GM21723 (cell line): ENCODE measurements around the gene MACROD2.

ENCODE experiments used
- ATAC-seq: cut with Tn5 transposase; IDR thresholded peaks from one replicate; pipeline ENCODE4 v1.9.1; 2021; ENCODE audit warnings: mild to moderate bottlenecking, moderate library complexity; ENCODE audit not compliant: unreplicated experiment

The MACROD2 gene

DNA sequence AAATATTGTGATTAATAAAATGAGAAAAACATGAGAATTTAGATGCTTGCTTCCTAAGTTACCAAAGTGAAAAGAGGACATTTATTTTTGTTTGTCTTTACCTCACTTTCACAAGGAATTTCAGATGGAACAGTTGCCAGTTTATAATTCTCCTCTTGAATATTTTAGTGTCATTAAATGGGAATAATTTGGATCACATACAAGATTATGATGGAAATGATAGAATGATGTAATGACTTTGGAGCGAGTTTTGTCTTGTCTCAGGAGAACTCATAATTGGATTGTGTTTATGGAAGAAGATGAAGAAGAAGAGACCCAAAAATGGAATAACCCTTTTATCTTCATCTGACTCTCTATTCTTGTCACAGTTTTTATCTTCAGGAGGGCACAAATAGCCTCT is 515.0 kb downstream of the MACROD2 start:
- no peak for ATAC-seq

DNA sequence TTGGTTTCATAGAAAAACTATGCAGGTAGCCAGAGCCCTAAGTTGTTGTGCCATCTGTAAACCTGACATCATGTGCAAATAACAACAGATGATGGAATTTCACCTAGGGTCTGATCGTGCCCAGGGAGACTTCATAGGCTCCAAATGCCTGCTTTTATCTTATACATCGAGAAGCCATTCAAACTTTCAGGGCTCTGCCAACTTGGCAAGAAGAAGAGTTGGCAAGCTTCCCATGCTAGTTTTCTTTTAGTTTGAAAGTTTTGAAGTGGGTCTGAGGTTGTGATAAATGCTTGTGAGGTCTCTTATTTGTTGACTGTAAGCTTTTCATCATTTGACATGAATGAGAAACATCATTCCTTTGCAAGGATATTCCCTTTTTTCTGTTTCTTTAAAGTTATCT is 517.5 kb downstream of the MACROD2 start:
- no peak for ATAC-seq

DNA sequence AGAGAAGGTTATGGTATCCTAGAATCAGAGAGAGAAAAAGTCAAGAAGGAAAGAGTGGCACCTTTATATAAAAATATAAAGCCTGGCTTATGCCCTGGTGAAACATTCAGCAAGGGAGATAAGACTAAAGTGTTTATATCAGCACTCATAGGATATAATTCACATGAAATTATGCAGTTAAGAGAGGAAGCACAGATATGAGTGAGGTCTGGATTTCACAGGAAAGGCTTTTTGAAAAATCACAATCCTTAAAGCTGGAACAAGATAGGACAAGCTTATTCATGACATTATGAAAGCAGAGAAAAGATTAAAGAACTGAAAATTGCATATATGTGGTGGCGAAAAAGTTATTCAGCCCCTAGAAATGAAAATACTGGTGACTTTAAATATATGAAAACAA is 523.3 kb downstream of the MACROD2 start:
- ATAC-seq = no peak

DNA sequence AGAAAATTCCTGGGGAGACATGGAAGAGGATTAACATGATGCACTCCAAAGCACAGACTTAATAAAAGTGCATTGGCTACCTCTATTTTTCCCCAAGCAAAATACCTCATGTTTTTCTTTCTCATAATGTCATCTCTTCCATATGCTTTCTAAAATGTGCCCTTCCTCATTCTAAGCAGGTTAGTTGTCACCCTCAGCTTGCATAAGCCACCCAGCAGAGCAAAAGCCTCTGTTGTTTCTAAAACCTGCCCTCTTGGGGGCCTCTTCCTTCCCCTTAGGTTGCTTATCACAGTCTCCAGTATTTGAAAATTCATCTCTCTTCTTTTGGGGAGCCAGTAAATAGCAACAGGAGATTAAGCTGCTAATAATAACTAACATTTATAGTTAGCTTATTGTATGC is 525.7 kb downstream of the MACROD2 start:
- ATAC-seq = no peak

DNA sequence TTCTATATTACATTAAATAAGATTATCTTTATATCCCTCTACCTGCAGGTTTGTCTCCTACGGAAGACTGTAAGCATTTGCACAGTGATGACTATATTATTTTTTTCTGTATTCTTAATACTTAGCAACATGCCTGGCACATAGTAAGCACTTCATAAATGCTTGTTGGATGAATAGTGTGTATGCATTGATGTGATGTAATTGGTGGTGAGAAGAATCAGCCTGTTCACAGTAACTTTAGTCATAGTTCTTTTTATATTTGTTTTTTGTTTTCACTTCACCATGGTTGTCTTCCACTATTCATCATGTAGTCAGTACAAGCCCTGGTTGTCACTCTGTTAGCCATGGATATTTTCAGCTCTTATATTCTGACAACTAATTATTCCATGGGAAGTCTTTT is 526.1 kb downstream of the MACROD2 start:
- ATAC-seq = no peak

DNA sequence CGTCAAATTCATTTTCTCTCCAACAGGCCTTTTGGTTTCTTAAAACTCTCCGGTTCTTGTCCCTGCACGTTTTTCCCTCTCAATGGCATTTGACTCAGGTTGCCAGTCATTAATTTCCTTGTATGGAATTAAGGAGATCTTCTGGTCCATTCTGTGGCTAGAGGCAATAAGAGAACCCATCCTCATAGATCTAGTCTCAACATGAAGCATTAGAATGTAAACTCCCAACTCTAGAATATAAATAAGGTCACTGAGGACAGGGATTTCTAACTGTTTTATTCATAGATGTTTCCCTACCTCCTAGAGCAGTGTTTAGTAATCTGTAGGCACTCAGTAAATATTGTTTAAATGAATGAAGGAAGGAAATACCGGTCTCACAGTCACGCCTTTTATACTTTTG is 527.3 kb downstream of the MACROD2 start:
- no peak for ATAC-seq

DNA sequence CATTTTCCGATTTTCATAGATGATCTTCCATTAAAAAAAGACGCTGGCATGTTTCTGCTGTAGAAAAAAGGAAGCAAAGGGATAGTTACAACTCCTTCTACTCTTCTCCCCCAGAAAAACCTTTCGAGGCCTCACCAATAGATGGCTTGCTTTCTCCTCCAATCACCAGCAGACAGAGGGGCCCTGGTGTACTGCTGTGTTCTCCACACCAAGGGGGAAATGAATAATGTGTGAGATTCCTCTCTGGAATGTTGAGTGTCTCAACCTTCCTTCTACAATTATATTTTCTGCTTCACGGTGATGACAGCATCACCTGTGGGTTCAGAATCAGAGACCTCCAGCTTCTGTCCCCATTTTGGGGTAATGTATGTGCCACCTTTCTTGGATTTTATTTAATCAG is 527.8 kb downstream of the MACROD2 start:
- ATAC-seq = no peak

DNA sequence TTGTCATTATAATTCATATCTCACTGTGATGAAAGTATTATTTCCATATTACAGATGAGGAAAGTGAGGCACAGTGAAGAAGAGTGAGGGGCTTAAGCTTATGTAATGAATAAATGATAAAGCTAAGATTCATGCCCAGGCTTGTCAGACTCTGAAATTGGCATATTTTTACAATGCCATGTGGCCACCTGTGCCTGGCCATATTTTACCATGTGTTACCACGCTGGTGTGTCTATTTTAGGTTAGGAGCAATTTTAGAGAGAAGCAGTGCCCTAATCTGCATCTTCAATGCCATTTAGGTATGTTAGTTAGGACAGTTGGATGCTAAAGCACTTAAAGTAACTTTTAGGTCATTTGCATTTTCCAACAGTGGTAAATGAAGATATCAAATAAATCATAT is 530.1 kb downstream of the MACROD2 start:
- ATAC-seq = no peak

DNA sequence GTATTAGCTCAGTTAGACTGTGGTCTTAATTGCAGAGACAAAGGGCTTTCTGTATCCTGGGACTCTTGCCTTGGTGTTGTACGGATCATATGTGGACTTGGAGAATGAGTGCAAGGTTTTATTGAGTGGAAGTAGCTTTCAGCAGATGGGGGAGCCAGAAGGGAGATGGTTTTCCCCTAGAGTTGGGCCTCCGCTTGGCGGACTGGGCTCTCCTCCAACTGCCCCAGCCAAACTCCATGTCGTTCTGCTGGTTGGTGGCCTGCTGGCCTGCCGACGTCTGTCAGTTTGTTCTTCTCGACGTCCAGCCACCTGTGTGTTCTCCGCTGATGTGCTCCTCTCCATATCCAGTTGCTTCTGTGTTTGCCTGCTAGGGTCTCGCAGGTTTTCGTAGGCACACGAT is 531.6 kb downstream of the MACROD2 start:
- no peak for ATAC-seq

DNA sequence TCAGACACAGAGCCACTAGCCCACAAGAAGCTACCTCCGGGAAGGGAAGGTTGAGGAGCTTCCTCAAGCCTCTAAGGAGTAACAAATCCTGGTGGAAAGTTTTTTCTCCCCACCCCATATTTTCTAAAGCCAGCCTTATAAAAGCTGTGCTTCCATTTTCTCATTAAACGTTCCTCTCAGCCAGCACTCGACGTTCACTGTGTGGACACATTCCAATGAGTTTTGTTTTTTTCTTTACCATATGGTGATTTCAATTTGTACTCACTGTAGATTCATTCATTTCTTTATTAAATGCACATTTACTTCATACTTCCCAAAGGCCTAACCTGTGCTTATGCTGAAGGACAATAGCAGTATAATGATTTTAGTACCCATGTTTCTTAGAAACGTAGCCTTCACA is 536.5 kb downstream of the MACROD2 start:
- no peak for ATAC-seq

DNA sequence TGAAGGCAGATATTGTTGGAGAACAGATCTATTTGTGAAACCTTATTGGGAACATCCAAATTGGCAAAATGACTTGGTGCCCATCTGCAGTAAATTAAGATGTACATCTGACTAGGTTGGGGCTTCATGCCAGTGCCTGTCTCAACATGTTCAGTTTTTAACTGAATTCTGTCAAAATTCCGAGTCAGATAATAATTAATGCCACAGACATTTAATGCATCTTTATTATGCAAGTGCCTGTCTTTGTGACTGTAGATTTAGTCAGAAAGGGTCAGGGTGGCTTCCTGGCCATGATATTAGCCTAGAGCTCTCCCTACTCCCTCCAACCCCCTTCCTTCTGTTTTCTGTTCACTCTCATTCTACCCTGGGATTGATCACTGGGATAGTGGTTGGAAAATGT is 541.4 kb downstream of the MACROD2 start:
- no peak for ATAC-seq

DNA sequence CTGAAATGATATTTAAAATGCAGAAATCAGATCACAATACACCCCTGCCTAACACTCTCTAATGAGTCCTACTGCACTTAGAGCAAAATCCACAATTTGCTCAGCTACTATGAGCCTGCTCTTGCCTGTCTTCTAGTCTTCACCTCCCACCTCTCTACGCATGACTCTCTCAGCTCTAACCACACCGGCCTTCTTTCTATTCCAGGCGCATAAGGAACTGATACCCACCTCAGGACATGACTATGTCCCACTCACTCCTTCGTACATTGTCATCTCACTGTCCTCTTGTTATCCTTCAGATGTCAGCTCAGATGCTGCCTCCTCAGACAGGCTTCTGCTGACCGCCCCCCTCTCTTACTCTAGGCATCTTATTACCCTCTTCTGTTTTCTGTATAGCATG is 543.1 kb downstream of the MACROD2 start:
- peak; percentile 88 for ATAC-seq

DNA sequence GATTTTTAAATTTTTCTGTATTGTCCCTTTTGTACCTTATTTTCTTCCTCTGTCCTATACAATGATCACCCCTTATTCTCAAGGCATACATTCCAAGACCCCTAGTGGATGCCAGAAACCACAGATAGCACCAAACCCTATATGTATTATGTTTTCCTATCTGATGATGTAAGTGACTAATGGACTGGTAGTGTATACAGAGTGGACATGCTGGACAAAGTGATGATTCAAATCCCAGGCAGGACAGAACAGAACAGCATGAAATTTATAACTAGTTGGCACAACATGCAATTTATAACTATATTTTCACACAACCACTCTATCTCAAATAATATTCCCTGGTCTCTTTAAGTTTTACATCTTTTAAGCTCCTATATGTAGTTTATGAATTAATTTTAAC is 547.7 kb downstream of the MACROD2 start:
- no peak for ATAC-seq

DNA sequence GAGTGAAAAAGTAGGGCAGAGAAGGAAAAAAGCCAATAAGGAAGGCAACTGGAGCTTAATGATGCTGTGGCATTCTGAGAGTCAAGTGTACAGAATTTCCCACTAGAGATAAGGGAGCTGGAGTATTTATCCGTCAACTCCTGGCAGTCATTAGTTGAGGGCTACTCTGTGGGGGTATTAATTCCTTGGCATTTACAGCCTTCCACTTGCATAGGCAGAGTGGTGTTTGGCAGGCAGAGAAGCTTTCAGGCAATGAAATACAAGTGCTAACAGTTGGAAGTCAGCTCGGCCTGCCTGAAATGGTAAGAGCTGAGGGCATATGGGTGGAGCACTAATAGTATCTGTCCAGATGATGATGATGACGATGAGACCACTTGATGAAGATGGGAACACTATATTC is 549.4 kb downstream of the MACROD2 start:
- ATAC-seq = no peak

DNA sequence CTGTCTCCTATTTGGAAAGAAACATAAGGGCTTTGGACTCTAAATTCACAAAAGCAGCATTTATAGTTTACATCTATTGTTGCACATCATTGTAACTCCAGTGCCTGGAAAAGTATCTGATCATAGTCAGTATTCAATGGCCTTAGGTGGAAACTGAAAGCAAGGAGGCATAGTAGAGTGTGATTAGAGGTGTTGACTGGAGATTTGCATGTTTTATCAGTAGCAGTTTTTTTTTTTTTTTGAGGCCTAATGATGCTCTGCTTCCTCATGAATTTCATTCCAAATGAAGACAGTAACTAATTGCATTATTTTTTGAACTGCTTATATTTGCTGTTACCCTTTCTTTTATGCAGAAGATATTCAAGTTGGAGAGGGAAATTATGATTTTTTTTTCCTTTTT is 555.3 kb downstream of the MACROD2 start:
- no peak for ATAC-seq

DNA sequence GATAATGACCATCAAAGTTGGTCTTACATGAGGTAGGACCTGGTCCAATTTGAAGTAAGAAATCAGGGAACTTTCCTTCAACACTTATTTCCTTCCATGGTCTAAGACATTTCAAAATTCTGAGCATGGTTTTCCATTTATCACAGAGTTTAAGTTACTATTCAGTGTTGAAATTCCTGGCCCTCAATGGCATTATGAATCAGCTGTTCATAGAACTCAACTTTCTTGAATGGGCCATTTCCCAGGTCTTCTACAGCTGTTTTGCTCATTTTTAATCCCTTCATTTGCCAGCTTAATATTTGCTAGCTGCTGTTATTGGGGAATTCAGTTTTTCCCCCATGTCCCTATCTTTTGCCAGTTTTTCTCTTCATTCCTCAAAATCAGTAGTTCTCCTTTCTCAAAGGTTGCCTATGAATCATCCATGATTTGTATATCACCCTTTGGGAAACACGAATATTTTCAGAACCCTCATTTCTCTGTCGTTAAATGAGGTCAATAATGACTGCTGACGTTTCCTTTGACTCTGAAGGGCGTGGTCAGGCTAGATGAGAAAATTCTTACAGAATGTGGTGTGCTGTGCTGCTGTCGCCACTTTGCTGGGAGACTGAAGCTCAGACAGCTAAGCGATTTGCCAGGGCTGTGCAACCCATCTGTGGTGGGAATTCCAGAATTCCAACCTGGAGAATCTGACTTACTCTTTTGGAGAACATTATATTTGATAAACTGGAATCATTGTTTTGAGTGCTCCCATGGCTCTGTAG is 558.6 kb downstream of the MACROD2 start:
- no peak for ATAC-seq

DNA sequence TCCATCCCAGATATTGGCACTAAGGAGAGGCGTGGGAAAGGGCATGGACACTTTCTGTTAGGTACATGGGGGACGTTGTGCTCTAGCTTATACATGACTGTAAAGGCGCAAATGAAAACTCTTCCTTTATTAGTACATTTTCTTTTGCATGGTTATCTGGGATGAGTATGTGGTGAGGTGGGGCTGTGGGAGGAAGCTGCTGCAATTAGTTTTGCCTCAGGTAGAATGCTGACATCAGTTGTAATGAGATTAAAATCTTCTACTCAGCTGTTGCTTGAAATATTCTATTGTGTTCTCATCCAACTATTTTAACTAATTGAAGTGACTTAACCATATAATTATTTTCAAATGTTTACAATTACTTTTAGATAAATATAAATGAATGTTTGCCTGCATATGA is 560.4 kb downstream of the MACROD2 start:
- ATAC-seq = no peak

DNA sequence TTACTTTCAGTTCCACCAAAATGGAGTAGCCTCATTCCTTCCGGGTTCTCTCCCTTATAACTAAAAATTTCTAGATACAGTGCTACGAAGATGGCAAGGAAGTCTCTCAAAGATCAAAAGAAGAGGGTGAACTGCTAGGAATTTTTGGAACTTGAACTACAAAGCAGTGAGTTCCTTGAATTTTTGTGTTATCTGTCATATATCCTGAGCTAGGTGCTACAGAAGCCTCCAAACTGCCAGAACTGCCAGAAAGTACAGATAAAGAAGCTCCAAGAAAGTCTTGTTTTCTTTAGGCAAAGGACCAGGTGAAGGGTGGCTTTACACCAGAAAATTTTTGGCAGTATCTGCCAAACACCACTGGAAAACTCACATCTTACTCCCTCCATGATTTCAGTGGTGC is 560.9 kb downstream of the MACROD2 start:
- ATAC-seq = no peak

DNA sequence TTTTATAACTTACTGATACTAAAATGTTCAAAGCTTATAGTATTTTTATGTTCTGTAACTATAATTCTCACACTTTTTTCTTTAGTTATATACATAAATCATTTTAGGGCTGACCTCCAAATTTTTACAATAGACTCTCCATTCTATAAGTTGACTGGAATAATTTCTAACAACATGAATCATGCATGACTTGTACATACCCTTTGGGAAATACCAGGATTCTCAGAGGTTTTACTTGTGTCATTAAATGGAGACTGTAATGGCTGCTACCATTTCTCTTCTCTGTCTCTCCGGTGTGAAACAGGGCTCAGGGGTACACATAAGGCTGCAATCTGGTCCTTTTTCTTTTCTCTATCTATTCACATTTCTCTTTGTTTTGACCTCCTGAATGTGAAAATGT is 564.3 kb downstream of the MACROD2 start:
- no peak for ATAC-seq

DNA sequence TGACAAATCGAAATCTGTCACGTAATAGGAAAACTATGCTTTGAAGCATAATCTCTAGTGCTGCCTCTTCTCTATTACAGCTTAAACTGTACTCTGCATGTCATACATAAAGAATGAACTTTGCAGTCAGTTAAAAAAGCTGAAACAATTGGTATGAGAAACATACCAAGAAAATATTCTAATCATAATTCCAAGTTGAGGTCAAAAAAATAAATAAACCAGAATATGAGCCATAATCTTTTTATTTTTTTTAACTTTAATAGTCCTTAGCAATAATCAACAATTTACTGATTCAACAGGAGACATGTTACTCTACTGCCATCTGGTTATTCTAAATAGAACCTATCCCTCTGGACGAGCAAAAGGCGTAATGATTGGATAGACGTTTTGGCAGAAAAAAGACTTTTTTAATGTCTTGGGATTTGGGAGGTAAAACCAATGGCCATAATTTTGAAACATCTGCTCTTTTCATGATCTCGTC is 566.5 kb downstream of the MACROD2 start:
- ATAC-seq = no peak

DNA sequence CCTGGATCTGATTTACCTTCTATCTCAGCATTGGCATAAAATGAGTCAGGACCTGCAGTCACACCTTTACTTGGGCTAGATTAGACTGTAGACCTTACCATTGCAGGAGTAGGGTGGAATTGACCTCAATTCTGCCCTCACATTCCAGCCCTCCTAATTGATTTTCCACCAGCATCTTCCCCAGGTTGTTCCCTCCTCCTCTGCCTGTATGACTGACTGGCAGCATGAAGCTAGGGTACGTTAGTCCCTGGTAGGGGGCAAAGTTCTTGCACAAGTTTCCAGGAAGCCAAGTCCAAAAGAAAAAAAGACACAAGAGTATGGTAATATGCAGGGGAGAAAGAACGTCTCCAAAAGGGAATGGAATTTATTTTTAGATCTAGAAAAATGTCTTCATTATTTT is 567.7 kb downstream of the MACROD2 start:
- ATAC-seq = no peak

DNA sequence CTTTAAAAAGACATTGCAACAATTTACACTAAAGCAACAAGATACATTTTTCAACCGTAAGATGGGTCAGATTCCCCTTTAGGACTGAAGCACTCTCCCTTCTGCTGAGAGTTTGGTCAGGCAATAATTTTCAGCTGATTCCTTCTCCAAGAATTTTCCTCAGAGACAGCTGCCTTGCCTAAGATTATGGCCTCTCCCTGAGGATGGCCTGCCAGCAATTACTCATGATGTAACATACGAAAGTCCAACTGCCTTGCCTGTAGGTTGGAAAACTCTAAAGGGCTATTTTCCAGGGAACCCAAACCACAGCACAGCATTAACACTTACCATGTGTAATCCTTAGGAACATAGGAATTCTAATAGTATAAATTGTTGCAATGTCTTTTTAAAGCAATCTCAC is 571.2 kb downstream of the MACROD2 start:
- ATAC-seq = no peak

DNA sequence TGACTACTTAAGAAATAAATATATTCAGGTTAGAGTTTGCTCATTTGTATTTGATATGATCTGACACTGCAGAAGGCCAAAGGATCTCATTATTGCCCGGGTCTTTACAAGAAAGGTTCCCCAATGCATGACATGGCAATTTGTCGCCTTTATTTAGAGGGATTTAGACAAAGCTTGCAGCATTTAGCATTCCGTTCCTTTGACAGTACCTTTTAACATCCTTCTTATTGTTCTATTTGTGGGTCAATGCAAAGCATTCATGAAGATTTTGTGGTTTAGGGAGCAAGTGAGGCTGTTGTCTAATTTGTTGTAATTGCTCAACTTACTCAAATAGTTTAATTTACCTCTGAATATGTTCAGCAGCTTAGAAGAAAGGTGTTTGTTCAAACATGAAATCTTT is 572.9 kb downstream of the MACROD2 start:
- no peak for ATAC-seq
